Neural progenitor cell (in vitro differentiated cells): ENCODE measurements around the gene KDM5B.

Source experiments
- CTCF ChIP-seq: fragments of 200-600 bp; sonication (generic); IDR thresholded peaks from 2 replicates; pipeline ENCODE4 v1.5.1; 2017; ENCODE audit warnings: antibody characterized with exemption, mild to moderate bottlenecking
- EZH2phosphoT487 ChIP-seq: fragments of 200-600 bp; sonication (generic); IDR thresholded peaks from 2 replicates; pipeline ENCODE4 v1.6.1; 2017; ENCODE audit warnings: antibody characterized with exemption

- TF ChIP-seq CTCF (no peak), EZH2phosphoT487 (no peak)
Observed at GRCh38 chr1:202756391-202756790, 51.8 kb downstream of the KDM5B start.
